Activated CD4-positive, alpha-beta T cell treated with anti-CD3 and anti-CD28 coated beads, Interleukin-2, amount 50 U/mL, for 1 hour (primary cell): ENCODE data around the gene BRIP1.

Experiments used
- DNase-seq: peaks from one replicate; pipeline ENCODE4 v3.0.0-alpha.2; 2020

BRIP1 gene

GRCh38 chr17:61650749-61651148 lies 212.6 kb downstream of the BRIP1 start:
- DNase-seq: no peak

GRCh38 chr17:61648587-61648986 lies 214.7 kb downstream of the BRIP1 start:
- no peak for DNase-seq

GRCh38 chr17:61647047-61647446 lies 216.3 kb downstream of the BRIP1 start:
- no peak for DNase-seq

GRCh38 chr17:61646482-61646881 lies 216.8 kb downstream of the BRIP1 start:
- no peak for DNase-seq

DNA sequence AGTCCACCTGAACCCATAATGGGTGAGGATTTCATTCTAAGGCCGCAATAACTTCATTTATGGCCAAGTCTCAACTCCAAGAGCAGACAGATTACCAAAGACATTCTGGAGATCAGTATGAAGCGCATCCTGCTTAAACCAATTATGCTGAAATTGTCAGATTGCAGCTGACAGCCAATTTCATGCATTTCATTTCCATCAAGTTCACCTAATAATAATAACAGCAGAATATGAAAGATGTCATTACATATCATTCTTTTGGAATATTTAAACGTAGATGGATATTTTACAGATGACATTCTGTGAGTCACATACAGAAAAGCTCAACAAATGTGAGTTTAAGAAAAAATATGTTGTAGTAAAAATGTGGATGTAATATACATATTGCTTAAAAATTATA lies 217.4 kb downstream of the BRIP1 start:
- no peak for DNase-seq

DNA sequence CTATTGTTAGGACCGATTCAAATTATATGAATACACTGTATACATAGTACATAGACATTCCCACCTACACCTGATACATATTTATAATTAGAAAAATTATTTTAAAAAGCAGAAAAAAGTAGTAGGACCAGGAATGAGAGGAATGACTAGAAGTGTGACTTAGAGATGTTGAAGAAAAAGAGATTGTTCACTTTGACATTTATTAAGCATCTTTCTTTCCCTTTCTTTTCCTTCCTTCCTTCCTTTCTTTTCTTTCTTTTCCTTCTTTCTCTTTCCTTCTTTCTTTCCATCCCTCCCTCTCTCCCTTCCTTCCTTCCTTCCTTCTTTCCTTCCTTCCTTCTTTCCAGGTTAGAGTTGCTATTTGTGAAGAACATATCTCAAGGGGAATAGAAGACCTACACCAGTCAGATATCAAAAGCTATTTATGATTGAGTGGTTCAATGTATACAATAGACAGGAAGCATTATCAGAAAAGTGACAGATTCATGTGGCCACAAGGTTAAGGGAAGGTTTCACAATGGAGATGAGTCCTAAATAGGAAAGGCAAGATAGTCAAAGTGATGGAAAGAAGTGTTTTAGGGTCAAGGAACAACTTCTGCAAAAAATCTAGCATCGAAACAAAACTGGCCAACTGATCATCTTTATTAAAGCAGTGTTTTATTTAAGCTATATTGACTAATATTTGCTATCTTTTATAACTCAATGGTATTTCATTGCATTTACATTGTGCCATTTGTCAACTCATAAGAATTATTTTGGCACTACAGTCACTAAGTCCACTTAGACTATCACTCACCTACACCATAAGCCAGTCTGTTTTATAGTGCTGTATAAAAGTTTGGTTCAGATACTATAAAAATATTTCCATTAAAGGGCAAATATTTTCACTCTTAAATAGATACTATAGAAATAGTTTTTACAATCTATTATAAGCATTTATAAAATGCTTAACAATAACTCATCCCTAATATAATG lies 218.2 kb downstream of the BRIP1 start:
- no peak for DNase-seq

GRCh38 chr17:61642768-61643167 lies 220.6 kb downstream of the BRIP1 start:
- no peak for DNase-seq

GRCh38 chr17:61641715-61642114 lies 221.6 kb downstream of the BRIP1 start:
- DNase-seq: no peak

- DNase-seq: no peak
Measured at GRCh38 chr17:61641084-61641483, 222.2 kb downstream of the BRIP1 start.

- DNase-seq: no peak
Measured at GRCh38 chr17:61639818-61640217, 223.5 kb downstream of the BRIP1 start.

DNA sequence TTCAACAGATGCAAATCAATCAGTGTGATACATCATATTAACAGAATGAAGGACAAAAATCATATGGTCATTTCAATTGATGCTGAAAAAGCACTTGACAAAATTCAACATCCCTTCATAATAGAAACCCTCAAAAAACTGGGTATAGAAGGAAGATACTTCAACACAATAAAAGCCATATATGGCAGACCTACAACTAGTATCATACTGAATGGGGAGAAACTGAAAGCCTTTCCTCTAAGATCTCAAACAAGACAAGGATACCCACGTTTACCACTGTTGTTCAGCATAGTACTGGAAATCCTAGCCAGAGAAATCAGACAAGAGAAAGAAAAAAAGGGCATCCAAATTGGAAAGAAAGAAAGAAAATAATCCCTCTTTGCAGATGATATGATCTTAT lies 225.2 kb downstream of the BRIP1 start:
- DNase-seq: no peak

DNA sequence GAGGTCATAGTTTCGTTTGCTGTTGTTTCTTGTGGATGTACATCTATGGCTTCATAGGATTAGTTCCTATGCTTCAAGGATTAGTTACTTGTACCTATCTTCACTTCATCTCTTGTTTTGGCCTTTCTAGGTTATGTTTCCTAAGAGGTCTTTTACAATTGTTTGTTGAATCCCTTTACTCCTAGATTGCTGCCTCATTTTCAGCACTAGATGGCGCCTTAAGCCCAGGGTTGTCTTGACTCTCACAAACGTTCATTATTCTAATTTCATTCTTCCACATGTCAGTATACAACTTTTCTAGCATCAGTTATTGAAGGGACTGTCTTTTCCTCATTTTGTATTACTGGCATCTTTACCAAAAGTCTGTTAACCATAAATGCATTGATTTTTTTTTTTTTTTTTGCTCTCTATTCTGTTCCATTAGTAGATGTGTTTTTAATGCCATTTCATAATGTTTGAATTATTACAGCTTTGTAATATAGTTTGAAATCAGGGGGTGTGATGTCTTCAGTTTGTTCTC lies 227.4 kb downstream of the BRIP1 start:
- DNase-seq: peak; percentile 39

- DNase-seq: no peak
Measured at GRCh38 chr17:61634942-61635538, 228.3 kb downstream of the BRIP1 start.

GRCh38 chr17:61634011-61634539 lies 229.3 kb downstream of the BRIP1 start:
- DNase-seq: no peak

DNA sequence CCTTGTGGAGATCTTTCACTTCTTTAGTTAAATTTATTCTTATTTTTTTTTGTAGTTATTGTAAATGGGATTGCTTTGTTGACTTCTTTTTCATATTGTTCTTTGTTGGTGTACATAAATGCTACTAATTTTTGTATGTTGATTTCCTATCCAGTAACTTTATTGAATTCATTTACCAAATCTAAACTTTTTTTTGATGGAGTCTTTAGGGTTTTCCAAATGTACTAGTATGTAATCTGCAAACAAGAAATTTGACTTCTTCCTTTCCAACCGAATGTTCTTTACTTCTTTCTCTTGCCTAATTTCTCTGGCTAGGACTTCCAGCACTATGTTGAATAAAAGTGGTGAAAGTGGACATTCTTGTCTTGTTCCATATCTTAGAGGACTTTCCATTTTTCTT lies 230.5 kb downstream of the BRIP1 start:
- no peak for DNase-seq

DNA sequence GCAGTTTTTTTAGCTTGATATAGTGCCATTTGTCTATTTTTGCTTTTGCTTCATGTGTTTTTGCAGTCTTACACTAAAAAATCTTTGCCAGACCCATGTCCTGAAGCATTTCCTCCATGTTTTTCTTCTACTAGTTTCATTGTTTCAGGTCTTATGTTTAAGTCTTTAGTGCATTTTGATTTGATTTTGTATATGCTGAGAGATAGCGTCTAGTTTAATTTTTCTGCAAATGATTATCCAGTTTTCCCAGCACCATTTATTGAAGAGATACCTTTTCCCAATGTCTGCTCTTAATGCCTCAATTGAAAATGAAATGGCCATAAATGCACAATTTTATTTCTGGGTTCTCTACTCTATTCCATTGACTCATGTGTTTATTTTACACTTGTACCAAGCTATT lies 231.5 kb downstream of the BRIP1 start:
- no peak for DNase-seq
